ACHN (cell line): ENCODE data around the gene CDH16.
A peak's percentile ranks its signal among the peaks of the same experiment; 100 is the strongest.
"Not testable (repeated sequence)": the region's sequence is repeated elsewhere in the genome, so short reads cannot be mapped to it uniquely, and the experiment has no call there.

Experiments used
- DNase-seq: peaks from one replicate; pipeline ENCODE4 v3.0.0-alpha.2; 2015
- in situ Hi-C: cut with HindIII; loops from 2 replicates; pipeline ENCODE4 v1.10.0; 2017; ENCODE audit warnings: low sequenced_read_pairs, low pct_ligation_motif_present, low pct_unique_long_range_greater_than_20kb

The CDH16 gene

GRCh38 chr16:66918803-66919568, at the start of gene CDH16:
Gene CDH16, minus strand, starts transcription at chr16:66918885. Its CDS starts 820 bp downstream, at chr16:66918065.
- in situ Hi-C loops = no loop called here
- DNase-seq = peak; percentile 93

- DNase-seq = no peak
- in situ Hi-C loops = no loop called here
These were observed 45.4 kb upstream of the CDH16 start for GRCh38 chr16:66964049-66964448.

DNA sequence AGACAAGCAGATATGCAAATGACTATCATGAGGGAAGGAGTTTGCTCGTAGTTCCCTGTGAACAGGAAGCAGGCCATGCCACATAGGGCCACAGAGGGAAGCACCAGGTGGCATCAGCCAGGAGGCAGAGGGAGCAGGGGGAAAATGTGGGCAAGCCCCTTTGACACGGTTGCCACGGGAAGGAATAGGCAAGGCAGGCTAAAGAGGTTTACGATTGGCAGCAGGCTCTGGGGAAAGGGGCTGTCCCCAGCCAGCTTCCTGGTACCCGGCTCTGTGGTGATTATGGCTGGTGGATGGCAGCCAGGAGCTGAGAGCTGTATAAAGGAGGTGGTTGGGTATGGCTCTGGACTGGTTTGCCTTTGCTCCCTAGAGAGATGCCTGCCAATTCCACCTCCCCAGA, 43.2 kb upstream of the CDH16 start:
- DNase-seq = peak; percentile 28
- in situ Hi-C loops = no loop called here

DNA sequence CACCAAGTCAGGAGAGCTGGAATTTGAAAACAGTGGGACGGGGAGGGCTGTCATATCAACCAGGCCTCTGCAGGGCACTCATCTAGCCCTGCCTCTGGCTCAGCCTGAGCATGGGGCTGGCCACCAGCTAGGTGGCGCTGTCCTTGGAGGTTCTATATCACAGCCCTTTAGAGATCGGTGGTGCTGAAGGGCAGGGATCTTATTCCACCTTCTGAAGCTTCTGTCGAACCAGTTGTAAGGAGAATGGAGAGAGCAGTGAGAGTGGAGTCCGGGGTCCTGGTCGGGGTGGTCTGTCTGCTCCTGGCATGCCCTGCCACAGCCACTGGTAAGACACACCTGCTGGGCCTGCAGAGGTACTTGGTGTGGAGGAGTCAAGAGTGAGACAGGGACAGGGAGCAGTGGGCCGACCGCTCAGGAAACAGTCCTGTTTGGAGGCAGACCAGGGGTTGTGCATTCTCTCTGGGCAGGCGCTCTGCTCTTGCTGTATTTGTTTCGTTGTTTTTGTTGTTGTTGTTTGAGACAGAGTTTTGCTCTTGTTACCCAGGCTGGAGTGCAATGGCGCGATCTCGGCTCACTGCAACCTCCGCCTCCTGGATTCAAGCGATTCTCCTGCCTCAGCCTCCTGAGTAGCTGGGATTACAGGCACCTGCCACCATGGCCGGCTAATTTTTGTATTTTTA, 42.5 kb upstream of the CDH16 start, which contains the start of gene CES3:
Gene CES3 (plus strand): TSS at position 202 of the 680 bp plus-strand sequence. CDS start 42 bp downstream, at position 244.
- DNase-seq = peak; percentile 90
- in situ Hi-C loops = no loop called here

DNA sequence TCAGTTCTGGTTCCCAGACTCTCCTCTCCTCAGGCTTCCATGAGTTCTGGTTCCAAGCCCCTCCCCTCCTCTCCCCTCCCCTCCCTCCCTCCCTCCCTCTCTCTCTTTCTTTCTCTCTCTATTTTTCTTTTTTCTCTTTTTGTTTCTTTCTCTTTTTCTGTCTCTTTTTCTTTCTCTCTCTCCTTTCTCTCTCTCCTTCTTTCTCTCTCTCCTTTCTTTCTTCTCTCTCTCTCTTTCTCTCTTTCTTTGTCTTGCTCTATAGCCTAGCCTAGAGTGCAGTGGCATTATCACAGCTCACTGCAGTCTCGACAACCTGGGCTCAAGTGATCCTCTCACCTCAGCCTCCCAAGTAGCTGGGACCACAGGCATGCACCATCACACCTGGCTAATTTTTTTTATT, 41.6 kb upstream of the CDH16 start:
- in situ Hi-C loops = no loop called here
- no peak for DNase-seq

GRCh38 chr16:66959704-66960161, 41.0 kb upstream of the CDH16 start:
- no peak for DNase-seq
- in situ Hi-C loops = no loop called here

- DNase-seq = no peak
- in situ Hi-C loops = no loop called here
These were observed 40.4 kb upstream of the CDH16 start for GRCh38 chr16:66958857-66959703.

- DNase-seq, in situ Hi-C loops: not testable (repeated sequence)
These were observed 37.4 kb upstream of the CDH16 start for GRCh38 chr16:66956154-66956457.

- in situ Hi-C loops, DNase-seq: not testable (repeated sequence)
These were observed 36.9 kb upstream of the CDH16 start for GRCh38 chr16:66955363-66956153.

GRCh38 chr16:66954097-66954659, 35.5 kb upstream of the CDH16 start:
- peak; percentile 88 for DNase-seq
- in situ Hi-C loops = no loop called here

GRCh38 chr16:66953462-66954096, 34.9 kb upstream of the CDH16 start:
- in situ Hi-C loops = no loop called here
- DNase-seq = no peak

DNA sequence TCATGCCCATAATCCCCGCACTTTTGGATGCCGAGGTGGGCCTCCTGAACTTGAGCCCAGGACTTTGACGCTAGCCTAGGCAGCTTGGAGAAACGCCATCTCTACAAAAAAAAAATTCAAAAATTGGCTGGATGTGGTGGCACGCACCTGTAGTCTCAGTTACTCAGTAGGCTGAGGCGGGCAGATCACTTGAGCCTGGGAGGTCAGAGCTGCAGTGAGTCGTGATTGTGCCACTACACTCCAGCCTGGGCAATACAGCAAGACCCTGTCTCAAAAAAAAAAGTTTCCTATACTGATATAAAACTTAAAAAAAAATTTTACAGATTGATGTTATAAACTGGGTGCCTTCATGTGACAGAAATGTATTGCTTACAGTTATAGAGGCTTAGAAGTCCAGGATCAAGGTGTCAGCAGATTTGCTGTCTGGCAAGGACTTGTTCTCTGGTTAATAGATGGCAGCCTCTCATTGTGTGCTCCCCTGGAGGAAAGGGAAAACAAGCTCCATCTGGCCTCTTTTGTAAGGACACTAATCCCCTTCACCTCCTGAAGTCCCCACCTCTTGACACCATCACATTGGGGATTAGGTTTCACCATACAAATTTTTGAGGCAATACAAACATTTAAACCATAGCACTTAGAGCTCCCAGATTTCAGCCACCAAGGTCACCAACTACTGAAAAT, 33.9 kb upstream of the CDH16 start:
- no peak for DNase-seq
- in situ Hi-C loops = no loop called here

GRCh38 chr16:66950971-66951790, 32.5 kb upstream of the CDH16 start:
- no peak for DNase-seq
- in situ Hi-C loops = no loop called here

- in situ Hi-C loops = no loop called here
- no peak for DNase-seq
These were observed 31.8 kb upstream of the CDH16 start for GRCh38 chr16:66950437-66950836.

- DNase-seq = no peak
- in situ Hi-C loops = no loop called here
These were observed 30.8 kb upstream of the CDH16 start for GRCh38 chr16:66949472-66949871.

DNA sequence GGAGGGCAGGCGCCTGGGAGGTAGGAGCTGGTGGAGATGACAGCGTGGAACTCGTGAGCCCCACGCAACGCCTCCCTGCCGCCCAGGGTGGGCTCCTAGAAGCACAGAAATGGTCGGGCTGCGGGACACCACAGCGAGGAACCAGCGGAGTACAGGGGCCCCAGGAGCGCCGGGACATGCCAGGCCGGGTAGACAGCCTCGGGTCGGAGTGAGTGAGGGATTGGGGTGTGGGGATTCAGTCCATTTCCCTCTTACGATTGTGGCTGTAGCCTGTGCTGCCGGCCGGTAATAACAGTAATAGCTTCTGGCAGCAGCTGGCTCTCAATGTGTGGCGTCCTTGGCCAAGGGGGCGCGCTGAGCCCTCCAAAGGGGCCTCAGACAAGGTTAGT, 30.1 kb upstream of the CDH16 start:
- no peak for DNase-seq
- in situ Hi-C loops = no loop called here
